ENCODE data around the gene LRPPRC. TPM values are rescaled to one million over a fixed set of nuclear protein-coding genes. Genes with fewer than 3 reads are reported as not detected.
A peak's percentile ranks its signal among the peaks of the same experiment; 100 is the strongest.

The LRPPRC gene
- total and polyA plus RNA-seq, 9 of the 15 experiments (the other 6 are each of a cell fraction or from before 2014, with no cell fraction given), result 41.5 to 214 (median 138) TPM

- TF ChIP-seq REST (IDR thresholded peaks at IDR 0.05; ENCODE audit: borderline replicate concordance) (peak; percentile 67; the same call in 1 of the 2 replicates), REST (CRISPR knock-in tag; IDR thresholded peaks at IDR 0.05; ENCODE audit: low read depth) (no peak), AFF4 (CRISPR knock-in tag; IDR thresholded peaks at IDR 0.05) (no peak), TCF3 (CRISPR knock-in tag; IDR thresholded peaks at IDR 0.05) (0 out of 2 replicates have a peak, but pooled peaks have one; percentile 14), HDAC3 (IDR thresholded peaks at IDR 0.05; ENCODE audit: borderline replicate concordance, partially characterized antibody) (no peak), JUNB (CRISPR knock-in tag; conservative IDR thresholded peaks at IDR 0.05) (no peak), MEF2A (IDR thresholded peaks at IDR 0.05; ENCODE audit: control insufficient read depth, low read depth, low read length) (no peak), BDP1 (IDR thresholded peaks at IDR 0.05; ENCODE audit: insufficient read depth, insufficient read length) (no peak), NFIC (IDR thresholded peaks at IDR 0.05) (no peak)
- TF ChIP-seq, protein P1, sequence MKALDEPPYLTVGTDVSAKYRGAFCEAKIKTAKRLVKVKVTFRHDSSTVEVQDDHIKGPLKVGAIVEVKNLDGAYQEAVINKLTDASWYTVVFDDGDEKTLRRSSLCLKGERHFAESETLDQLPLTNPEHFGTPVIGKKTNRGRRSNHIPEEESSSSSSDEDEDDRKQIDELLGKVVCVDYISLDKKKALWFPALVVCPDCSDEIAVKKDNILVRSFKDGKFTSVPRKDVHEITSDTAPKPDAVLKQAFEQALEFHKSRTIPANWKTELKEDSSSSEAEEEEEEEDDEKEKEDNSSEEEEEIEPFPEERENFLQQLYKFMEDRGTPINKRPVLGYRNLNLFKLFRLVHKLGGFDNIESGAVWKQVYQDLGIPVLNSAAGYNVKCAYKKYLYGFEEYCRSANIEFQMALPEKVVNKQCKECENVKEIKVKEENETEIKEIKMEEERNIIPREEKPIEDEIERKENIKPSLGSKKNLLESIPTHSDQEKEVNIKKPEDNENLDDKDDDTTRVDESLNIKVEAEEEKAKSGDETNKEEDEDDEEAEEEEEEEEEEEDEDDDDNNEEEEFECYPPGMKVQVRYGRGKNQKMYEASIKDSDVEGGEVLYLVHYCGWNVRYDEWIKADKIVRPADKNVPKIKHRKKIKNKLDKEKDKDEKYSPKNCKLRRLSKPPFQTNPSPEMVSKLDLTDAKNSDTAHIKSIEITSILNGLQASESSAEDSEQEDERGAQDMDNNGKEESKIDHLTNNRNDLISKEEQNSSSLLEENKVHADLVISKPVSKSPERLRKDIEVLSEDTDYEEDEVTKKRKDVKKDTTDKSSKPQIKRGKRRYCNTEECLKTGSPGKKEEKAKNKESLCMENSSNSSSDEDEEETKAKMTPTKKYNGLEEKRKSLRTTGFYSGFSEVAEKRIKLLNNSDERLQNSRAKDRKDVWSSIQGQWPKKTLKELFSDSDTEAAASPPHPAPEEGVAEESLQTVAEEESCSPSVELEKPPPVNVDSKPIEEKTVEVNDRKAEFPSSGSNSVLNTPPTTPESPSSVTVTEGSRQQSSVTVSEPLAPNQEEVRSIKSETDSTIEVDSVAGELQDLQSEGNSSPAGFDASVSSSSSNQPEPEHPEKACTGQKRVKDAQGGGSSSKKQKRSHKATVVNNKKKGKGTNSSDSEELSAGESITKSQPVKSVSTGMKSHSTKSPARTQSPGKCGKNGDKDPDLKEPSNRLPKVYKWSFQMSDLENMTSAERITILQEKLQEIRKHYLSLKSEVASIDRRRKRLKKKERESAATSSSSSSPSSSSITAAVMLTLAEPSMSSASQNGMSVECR (CRISPR knock-in tag; IDR thresholded peaks at IDR 0.05), result no peak
Measured at GRCh38 chr2:43877782-43878464, 117.9 kb downstream of the LRPPRC start (continued).

All from K562 (cell line).